Measurements from ENCODE around the gene PLGRKT.

Gene PLGRKT

DNA sequence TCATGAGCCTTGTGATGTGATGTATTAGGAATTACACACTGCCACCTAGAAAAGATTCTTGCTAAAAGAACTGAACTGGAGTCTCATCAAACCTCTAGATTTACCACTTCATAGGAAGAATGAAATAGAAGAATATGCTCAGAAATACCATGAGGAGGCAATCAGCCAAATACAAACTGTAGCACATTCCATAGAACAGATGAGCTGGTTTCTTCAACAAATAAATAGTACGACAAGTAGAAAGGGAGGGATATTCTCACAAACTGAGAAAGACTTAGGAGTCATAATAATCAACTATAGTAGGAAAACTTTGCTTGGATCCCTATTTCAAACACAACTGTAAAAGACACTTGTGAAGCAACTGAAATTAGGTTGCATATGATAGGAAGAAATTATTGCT lies 15.4 kb downstream of the PLGRKT start:
- TF ChIP-seq TAF1 (IDR thresholded peaks at IDR 0.05; ENCODE audit: borderline replicate concordance, insufficient read depth, low read length) (no peak), SIN3A (IDR thresholded peaks at IDR 0.05; ENCODE audit: borderline replicate concordance, insufficient read depth, low read length) (no peak), FOXP2 (optimal IDR thresholded peaks at IDR 0.05; ENCODE audit: borderline replicate concordance, extremely low read depth, extremely low read length, insufficient read depth) (no peak), POLR2AphosphoS5 (IDR thresholded peaks at IDR 0.05; ENCODE audit: low read depth, low read length) (no peak)
- TF ChIP-seq, protein P1, sequence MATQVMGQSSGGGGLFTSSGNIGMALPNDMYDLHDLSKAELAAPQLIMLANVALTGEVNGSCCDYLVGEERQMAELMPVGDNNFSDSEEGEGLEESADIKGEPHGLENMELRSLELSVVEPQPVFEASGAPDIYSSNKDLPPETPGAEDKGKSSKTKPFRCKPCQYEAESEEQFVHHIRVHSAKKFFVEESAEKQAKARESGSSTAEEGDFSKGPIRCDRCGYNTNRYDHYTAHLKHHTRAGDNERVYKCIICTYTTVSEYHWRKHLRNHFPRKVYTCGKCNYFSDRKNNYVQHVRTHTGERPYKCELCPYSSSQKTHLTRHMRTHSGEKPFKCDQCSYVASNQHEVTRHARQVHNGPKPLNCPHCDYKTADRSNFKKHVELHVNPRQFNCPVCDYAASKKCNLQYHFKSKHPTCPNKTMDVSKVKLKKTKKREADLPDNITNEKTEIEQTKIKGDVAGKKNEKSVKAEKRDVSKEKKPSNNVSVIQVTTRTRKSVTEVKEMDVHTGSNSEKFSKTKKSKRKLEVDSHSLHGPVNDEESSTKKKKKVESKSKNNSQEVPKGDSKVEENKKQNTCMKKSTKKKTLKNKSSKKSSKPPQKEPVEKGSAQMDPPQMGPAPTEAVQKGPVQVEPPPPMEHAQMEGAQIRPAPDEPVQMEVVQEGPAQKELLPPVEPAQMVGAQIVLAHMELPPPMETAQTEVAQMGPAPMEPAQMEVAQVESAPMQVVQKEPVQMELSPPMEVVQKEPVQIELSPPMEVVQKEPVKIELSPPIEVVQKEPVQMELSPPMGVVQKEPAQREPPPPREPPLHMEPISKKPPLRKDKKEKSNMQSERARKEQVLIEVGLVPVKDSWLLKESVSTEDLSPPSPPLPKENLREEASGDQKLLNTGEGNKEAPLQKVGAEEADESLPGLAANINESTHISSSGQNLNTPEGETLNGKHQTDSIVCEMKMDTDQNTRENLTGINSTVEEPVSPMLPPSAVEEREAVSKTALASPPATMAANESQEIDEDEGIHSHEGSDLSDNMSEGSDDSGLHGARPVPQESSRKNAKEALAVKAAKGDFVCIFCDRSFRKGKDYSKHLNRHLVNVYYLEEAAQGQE (IDR thresholded peaks at IDR 0.05; ENCODE audit: insufficient read depth in 1 of 2, low read depth in 2 of 2, low read length in 2 of 2), result no peak

DNA sequence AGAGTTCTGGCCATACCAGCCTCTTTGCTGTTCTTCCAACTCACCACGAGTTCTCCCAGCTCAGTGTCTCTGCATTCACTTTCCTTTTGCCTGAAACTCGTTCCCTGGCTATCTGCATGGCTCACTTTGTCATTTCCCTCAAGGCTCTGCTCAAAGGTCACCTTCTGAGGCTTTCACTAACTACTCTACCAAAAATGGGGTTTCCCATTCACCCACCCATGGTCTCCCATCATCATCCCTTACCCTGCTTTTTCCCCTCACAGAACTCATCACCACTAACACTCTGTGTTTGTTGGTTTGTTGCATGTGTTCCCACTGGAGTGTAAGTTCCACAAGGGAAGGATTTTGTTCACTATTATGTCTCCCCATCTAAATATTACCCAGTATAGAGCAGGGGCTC lies 16.6 kb downstream of the PLGRKT start:
- TF ChIP-seq FOXP2 (optimal IDR thresholded peaks at IDR 0.05; ENCODE audit: borderline replicate concordance, extremely low read depth, extremely low read length, insufficient read depth), result no peak
- no peak for TF ChIP-seq TAF1 (IDR thresholded peaks at IDR 0.05; ENCODE audit: borderline replicate concordance, insufficient read depth, low read length)
- no peak for TF ChIP-seq POLR2AphosphoS5 (IDR thresholded peaks at IDR 0.05; ENCODE audit: low read depth, low read length)
- no peak for TF ChIP-seq SIN3A (IDR thresholded peaks at IDR 0.05; ENCODE audit: borderline replicate concordance, insufficient read depth, low read length)
- TF ChIP-seq, protein P1 (IDR thresholded peaks at IDR 0.05; ENCODE audit: insufficient read depth in 1 of 2, low read depth in 2 of 2, low read length in 2 of 2), result no peak

DNA sequence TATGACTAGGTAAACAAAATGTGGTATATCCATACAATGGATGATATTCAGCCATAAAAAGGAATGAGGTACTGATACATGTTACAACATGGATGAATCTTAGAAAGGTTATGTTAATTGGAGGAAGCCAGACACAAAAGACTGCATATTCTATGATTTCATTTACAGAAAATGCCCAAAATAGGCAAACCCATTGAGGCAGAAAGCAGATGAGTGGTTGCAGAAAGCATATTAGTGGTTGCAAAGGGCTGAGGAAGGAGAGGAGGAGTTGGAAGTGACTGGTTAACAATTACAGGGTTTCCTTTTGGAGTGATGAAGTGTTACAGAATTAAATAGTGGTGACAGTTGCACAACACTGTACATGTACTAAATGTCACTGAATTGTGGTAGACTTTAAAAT lies 17.7 kb downstream of the PLGRKT start:
- TF ChIP-seq, protein P1 (IDR thresholded peaks at IDR 0.05; ENCODE audit: insufficient read depth in 1 of 2, low read depth in 2 of 2, low read length in 2 of 2), result no peak
- TF ChIP-seq POLR2AphosphoS5 (IDR thresholded peaks at IDR 0.05; ENCODE audit: low read depth, low read length) (no peak), FOXP2 (optimal IDR thresholded peaks at IDR 0.05; ENCODE audit: borderline replicate concordance, extremely low read depth, extremely low read length, insufficient read depth) (no peak), TAF1 (IDR thresholded peaks at IDR 0.05; ENCODE audit: borderline replicate concordance, insufficient read depth, low read length) (no peak), SIN3A (IDR thresholded peaks at IDR 0.05; ENCODE audit: borderline replicate concordance, insufficient read depth, low read length) (no peak)

DNA sequence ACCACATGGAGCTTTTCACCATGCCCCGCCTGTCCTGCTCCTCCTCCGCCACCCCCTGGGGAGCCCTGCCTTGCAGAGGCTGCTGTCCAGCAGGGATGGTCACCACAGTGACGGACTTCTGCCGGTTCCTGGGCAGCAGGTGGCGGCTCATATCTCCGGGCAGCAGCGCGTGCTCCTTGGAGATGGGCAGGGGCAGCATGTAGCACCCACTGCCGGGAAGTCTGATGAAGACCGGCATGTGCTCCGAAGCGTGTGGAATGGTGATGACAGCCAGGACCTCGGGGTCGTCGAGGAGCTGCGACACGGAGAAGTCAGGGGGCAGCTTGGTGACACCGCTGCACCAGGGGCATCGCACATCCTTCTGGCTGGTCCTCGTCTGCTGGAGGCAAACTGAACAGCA lies 19.2 kb downstream of the PLGRKT start:
- TF ChIP-seq TAF1 (IDR thresholded peaks at IDR 0.05; ENCODE audit: borderline replicate concordance, insufficient read depth, low read length) (no peak), SIN3A (IDR thresholded peaks at IDR 0.05; ENCODE audit: borderline replicate concordance, insufficient read depth, low read length) (no peak), FOXP2 (optimal IDR thresholded peaks at IDR 0.05; ENCODE audit: borderline replicate concordance, extremely low read depth, extremely low read length, insufficient read depth) (no peak)

DNA sequence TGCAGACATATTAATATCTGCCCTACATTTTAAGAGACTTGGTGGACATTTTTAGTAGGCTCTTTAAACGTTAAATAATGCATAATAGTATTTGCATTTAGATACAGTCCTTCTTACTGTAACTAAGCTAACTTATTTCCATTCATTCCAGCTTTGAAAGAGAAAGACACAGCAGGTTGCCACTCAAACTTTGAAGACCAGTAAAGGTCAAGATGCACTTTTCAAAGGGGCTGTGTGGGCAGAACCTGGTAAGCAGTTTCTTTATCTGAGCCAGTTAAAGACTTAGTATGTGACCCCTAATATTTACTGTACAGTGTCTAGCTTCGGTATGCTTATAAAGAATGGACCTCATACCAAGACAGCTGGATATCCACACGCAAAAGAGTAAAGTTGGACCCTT lies 20.8 kb downstream of the PLGRKT start:
- TF ChIP-seq SIN3A (IDR thresholded peaks at IDR 0.05; ENCODE audit: borderline replicate concordance, insufficient read depth, low read length) (no peak), POLR2AphosphoS5 (IDR thresholded peaks at IDR 0.05; ENCODE audit: low read depth, low read length) (no peak), FOXP2 (optimal IDR thresholded peaks at IDR 0.05; ENCODE audit: borderline replicate concordance, extremely low read depth, extremely low read length, insufficient read depth) (no peak), TAF1 (IDR thresholded peaks at IDR 0.05; ENCODE audit: borderline replicate concordance, insufficient read depth, low read length) (no peak)
- TF ChIP-seq, protein P1 (IDR thresholded peaks at IDR 0.05; ENCODE audit: insufficient read depth in 1 of 2, low read depth in 2 of 2, low read length in 2 of 2), result no peak
